HepG2 (cell line): ENCODE data around the gene BOD1. TPM values are rescaled to one million over a fixed set of nuclear protein-coding genes. Genes with fewer than 3 reads are reported as not detected.
A peak's percentile ranks its signal among the peaks of the same experiment; 100 is the strongest.

Experiments
- EP300 ChIP-seq, 3 experiments: sonication (generic) in 1 of 3; formaldehyde crosslinking in 1 of 3; IDR thresholded peaks; 2 replicates each; pipeline versions ENCODE4 v1.5.1 to v1.6.1; 2011 to 2020; ENCODE audit warnings: low read depth in 2 of 3, low read length in 2 of 3, borderline replicate concordance in 1 of 3, improper control_type of control experiment in 1 of 3, mild to moderate bottlenecking in 1 of 3, missing genetic modification reagents in 1 of 3, moderate library complexity in 1 of 3
- EZH2 ChIP-seq: conservative IDR thresholded peaks from 2 replicates; pipeline ENCODE4 v1.6.1; 2012; ENCODE audit warnings: mild to moderate bottlenecking, low read depth, low read length, moderate library complexity
- FOXP1 ChIP-seq, 2 experiments: fragments of 450-650 bp in 1 of 2; IDR thresholded peaks; 2 replicates each; pipeline ENCODE4 v1.6.1; 2017 to 2018; ENCODE audit warnings: antibody characterized with exemption in 1 of 2
- MIER3 ChIP-seq: IDR thresholded peaks from 2 replicates; pipeline ENCODE4 v1.6.1; 2016; ENCODE audit warnings: missing compliant biosample characterization, borderline replicate concordance
- NRL ChIP-seq: sonication (generic); formaldehyde crosslinking; IDR thresholded peaks from 2 replicates; pipeline ENCODE4 v1.5.0; 2020; ENCODE audit warnings: missing genetic modification reagents, mild to moderate bottlenecking, moderate library complexity, borderline replicate concordance
- REPIN1 ChIP-seq: sonication (generic); formaldehyde crosslinking; IDR thresholded peaks from 2 replicates; pipeline ENCODE4 v1.8.0; 2022; ENCODE audit warnings: missing genetic modification reagents, low read depth, mild to moderate bottlenecking, borderline replicate concordance
- SAP130 ChIP-seq: IDR thresholded peaks from 2 replicates; pipeline ENCODE4 v1.6.1; 2016; ENCODE audit warnings: low read depth
- SMAD3 ChIP-seq: sonication (generic); formaldehyde crosslinking; IDR thresholded peaks from 2 replicates; pipeline ENCODE4 v1.4.0; 2020; ENCODE audit warnings: missing genetic modification reagents
- TEAD2 ChIP-seq: sonication (generic); formaldehyde crosslinking; IDR thresholded peaks from 2 replicates; pipeline ENCODE4 v1.9.0; 2021; ENCODE audit warnings: missing genetic modification reagents
- ZBED4 ChIP-seq: sonication (generic); formaldehyde crosslinking; IDR thresholded peaks from 2 replicates; pipeline ENCODE4 v1.4.0; 2020; ENCODE audit warnings: missing genetic modification reagents, borderline replicate concordance
- ZBTB8A ChIP-seq: sonication (generic); formaldehyde crosslinking; IDR thresholded peaks from 2 replicates; pipeline ENCODE4 v1.4.0; 2020; ENCODE audit warnings: mild to moderate bottlenecking, low read depth, missing genetic modification reagents, borderline replicate concordance
- ZC3H13 ChIP-seq: sonication (generic); formaldehyde crosslinking; IDR thresholded peaks from 2 replicates; pipeline ENCODE4 v1.8.1; 2023; ENCODE audit warnings: mild to moderate bottlenecking, missing genetic modification reagents, moderate library complexity
- ZNF281 ChIP-seq: sonication (generic); formaldehyde crosslinking; IDR thresholded peaks from 2 replicates; pipeline ENCODE4 v1.4.0; 2020; ENCODE audit warnings: missing genetic modification reagents, borderline replicate concordance
- ZNF34 ChIP-seq: sonication (generic); formaldehyde crosslinking; IDR thresholded peaks from 2 replicates; pipeline ENCODE4 v1.4.0; 2020; ENCODE audit warnings: mild to moderate bottlenecking, missing genetic modification reagents, borderline replicate concordance
- ZNF446 ChIP-seq: sonication (generic); formaldehyde crosslinking; IDR thresholded peaks from 2 replicates; pipeline ENCODE4 v1.5.0; 2020; ENCODE audit warnings: mild to moderate bottlenecking, missing genetic modification reagents
- ZNF580 ChIP-seq: IDR thresholded peaks from 2 replicates; pipeline ENCODE4 v1.6.1; 2016; ENCODE audit warnings: low read depth, borderline replicate concordance
- ZNF589 ChIP-seq: sonication (generic); formaldehyde crosslinking; conservative IDR thresholded peaks from 2 replicates; pipeline ENCODE4 v1.8.0; 2022; ENCODE audit warnings: mild to moderate bottlenecking, moderate library complexity, missing genetic modification reagents
- ZNF660 ChIP-seq: sonication (generic); formaldehyde crosslinking; IDR thresholded peaks from 2 replicates; pipeline ENCODE4 v1.5.1; 2020; ENCODE audit warnings: mild to moderate bottlenecking, low read depth, missing genetic modification reagents, borderline replicate concordance
- ZNF691 ChIP-seq: sonication (generic); formaldehyde crosslinking; IDR thresholded peaks from 2 replicates; pipeline ENCODE4 v1.4.0; 2020; ENCODE audit warnings: missing genetic modification reagents, low read depth, mild to moderate bottlenecking, borderline replicate concordance
- ZNF775 ChIP-seq: sonication (generic); formaldehyde crosslinking; IDR thresholded peaks from 2 replicates; pipeline ENCODE4 v1.4.0; 2020; ENCODE audit warnings: missing genetic modification reagents, mild to moderate bottlenecking, moderate library complexity, borderline replicate concordance
- polyA plus RNA-seq, 8 experiments: library from polyadenylated mRNA; depleted of rRNA in 3 of 8; stranded (reverse) in 7 of 8; unstranded in 1 of 8; fragments of >200 nt; fragmentation: Illumina TruSeq in 4 of 8; extraction: Trizol in 4 of 8; gene quantifications; 2 replicates each; pipeline versions ENCODE4 v1.2.1 to v1.2.3, GENCODE V29; 2011 to 2016; ENCODE audit warnings: low read depth in 4 of 8, missing spikeins in 1 of 8, mixed read lengths in 1 of 8; ENCODE audit not compliant: insufficient read depth in 1 of 8
- total RNA-seq, 5 experiments: library from RNA; depleted of rRNA; stranded (reverse); fragments of >200 nt; fragmentation: Illumina TruSeq; extraction: Trizol; gene quantifications; 2 replicates each; pipeline ENCODE4 v1.2.3, GENCODE V29; 2016; ENCODE audit warnings: low read depth in 1 of 5

The BOD1 gene
- total and polyA plus RNA-seq, 2 of the 13 experiments (the other 11 are each of a cell fraction or from before 2014, with no cell fraction given), result 81.5 to 103 TPM

- TF ChIP-seq TEAD2, result no peak
- no peak for TF ChIP-seq ZC3H13 (CRISPR knock-in tag)
- no peak for TF ChIP-seq EZH2
- 0 out of 2 replicates have a peak, but pooled peaks have one; percentile 25 for TF ChIP-seq SAP130 (CRISPR knock-in tag)
- TF ChIP-seq ZBTB8A (CRISPR knock-in tag), result no peak
- TF ChIP-seq SMAD3 (CRISPR knock-in tag), result no peak
- peak; percentile 57; the same call in 1 of the 2 replicates for TF ChIP-seq REPIN1 (CRISPR knock-in tag)
- no peak for TF ChIP-seq FOXP1 (IDR thresholded peaks at IDR 0.05)
- TF ChIP-seq FOXP1 (CRISPR knock-in tag; IDR thresholded peaks at IDR 0.05), result no peak
- TF ChIP-seq ZNF775 (CRISPR knock-in tag), result no peak
- no peak for TF ChIP-seq ZNF34 (CRISPR knock-in tag)
- no peak for TF ChIP-seq ZBED4 (CRISPR knock-in tag)
- TF ChIP-seq EP300 (IDR thresholded peaks at IDR 0.05; ENCODE audit: low read depth in 2 of 2, low read length in 2 of 2), result no peak
- TF ChIP-seq EP300 (CRISPR knock-in tag; IDR thresholded peaks at IDR 0.05; ENCODE audit: borderline replicate concordance), result no peak
- TF ChIP-seq MIER3 (CRISPR knock-in tag), result no peak
- no peak for TF ChIP-seq ZNF281 (CRISPR knock-in tag)
- TF ChIP-seq ZNF589 (CRISPR knock-in tag), result no peak
- TF ChIP-seq ZNF446, result no peak
- TF ChIP-seq ZNF580 (CRISPR knock-in tag), result no peak
- no peak for TF ChIP-seq NRL
- no peak for TF ChIP-seq ZNF691 (CRISPR knock-in tag)
- TF ChIP-seq ZNF660 (CRISPR knock-in tag), result no peak
Observed at GRCh38 chr5:173618927-173619519, 2.6 kb upstream of the BOD1 start (continued).
